Keratinocyte (primary cell): ENCODE measurements around the gene STEAP3. TPM values are rescaled to one million over a fixed set of nuclear protein-coding genes. Genes with fewer than 3 reads are reported as not detected.

ENCODE experiments used
- DNase-seq: peaks from one replicate; pipeline ENCODE4 v3.0.0-alpha.2; 2011; ENCODE audit warnings: low read depth, missing footprints, low spot score
- FAIRE-seq: peaks from 2 replicates; lab custom pipeline; 2011; peaks lifted over from hg19 to GRCh38; lab: Jason Lieb, UNC
- H2AFZ ChIP-seq: 2 replicates; pipeline ENCODE4 v1.6.0; 2012; ENCODE audit warnings: low read length, control low read depth, inconsistent platforms; ENCODE audit not compliant: control insufficient read depth
- H3K27ac ChIP-seq: 2 replicates; pipeline ENCODE4 v1.5.1; 2011; ENCODE audit warnings: low read length; ENCODE audit not compliant: control insufficient read depth, insufficient read depth
- H3K27me3 ChIP-seq: 3 replicates; pipeline ENCODE4 v1.6.0; 2011; ENCODE audit warnings: low read length; ENCODE audit not compliant: control insufficient read depth, insufficient read depth; ENCODE audit errors: extremely low read depth
- H3K36me3 ChIP-seq, 2 experiments: 2 replicates in 1 of 2; 3 replicates in 1 of 2; pipeline ENCODE4 v1.5.1; 2011; ENCODE audit warnings: low read length in 2 of 2, mild to moderate bottlenecking in 1 of 2; ENCODE audit not compliant: control insufficient read depth in 2 of 2, insufficient read depth in 2 of 2; ENCODE audit errors: extremely low read depth in 1 of 2
- H3K4me1 ChIP-seq: 3 replicates; pipeline ENCODE4 v1.5.1; 2011; ENCODE audit warnings: low read length; ENCODE audit not compliant: control insufficient read depth, insufficient read depth; ENCODE audit errors: extremely low read depth
- H3K4me2 ChIP-seq: 3 replicates; pipeline ENCODE4 v1.6.0; 2011; ENCODE audit warnings: low read depth, low read length; ENCODE audit not compliant: control insufficient read depth, insufficient read depth; ENCODE audit errors: extremely low read depth
- H3K4me3 ChIP-seq, 3 experiments: fragments of 200-600 bp in 1 of 3; sonication (generic) in 1 of 3; 2 replicates in 2 of 3; 3 replicates in 1 of 3; pipeline ENCODE4 v1.5.1; 2011 to 2016; ENCODE audit warnings: low read length in 3 of 3, mild to moderate bottlenecking in 3 of 3, control low read depth in 2 of 3, inconsistent platforms in 1 of 3, low read depth in 1 of 3, mixed read lengths in 1 of 3, mixed run types in 1 of 3, moderate library complexity in 1 of 3; ENCODE audit not compliant: control insufficient read depth in 2 of 3, insufficient read depth in 2 of 3; ENCODE audit errors: extremely low read depth in 1 of 3
- H3K79me2 ChIP-seq: 2 replicates; pipeline ENCODE4 v1.6.0; 2012; ENCODE audit warnings: low read length; ENCODE audit not compliant: control insufficient read depth, insufficient read depth
- H3K9ac ChIP-seq: 3 replicates; pipeline ENCODE4 v1.6.0; 2011; ENCODE audit warnings: low read length; ENCODE audit not compliant: control insufficient read depth, insufficient read depth; ENCODE audit errors: extremely low read depth
- H3K9me1 ChIP-seq: 3 replicates; pipeline ENCODE4 v1.6.0; 2011; ENCODE audit warnings: low read length; ENCODE audit not compliant: control insufficient read depth, insufficient read depth; ENCODE audit errors: extremely low read depth
- H3K9me3 ChIP-seq: 2 replicates; pipeline ENCODE4 v1.5.1; 2012; ENCODE audit warnings: low read depth, low read length; ENCODE audit not compliant: control insufficient read depth
- H4K20me1 ChIP-seq: 3 replicates; pipeline ENCODE4 v1.6.0; 2011; ENCODE audit warnings: low read length; ENCODE audit not compliant: control insufficient read depth, insufficient read depth; ENCODE audit errors: extremely low read depth
- EZH2 ChIP-seq: IDR thresholded peaks from one replicate; pipeline ENCODE4 v1.6.1; 2012; ENCODE audit warnings: inconsistent platforms, mild to moderate bottlenecking, low read length, moderate library complexity
- dilution Hi-C: fragments of 300-500 bp; cut with MboI; formaldehyde crosslinking; loops from one replicate; pipeline ENCODE4 v1.7.0; 2020; ENCODE audit warnings: low sequenced_read_pairs; ENCODE audit not compliant: extremely low pct_ligation_motif_present
- polyA plus RNA-seq, 5 experiments: library from polyadenylated mRNA; depleted of rRNA in 3 of 5; stranded (reverse) in 3 of 5; stranded (forward) in 1 of 5; unstranded in 1 of 5; fragments of >200 nt; gene quantifications; 1 replicate in 1 of 5; 2 replicates in 3 of 5; 3 replicates in 1 of 5; pipeline versions ENCODE4 v1.2.1 to v1.2.3, GENCODE V29; 2011 to 2012; ENCODE audit warnings: missing spikeins in 2 of 5, low read depth in 1 of 5, low replicate concordance in 1 of 5
- TF ChIP-seq, protein P1 (sequence below), 3 experiments: IDR thresholded peaks in 1 of 3; conservative IDR thresholded peaks in 1 of 3; optimal IDR thresholded peaks in 1 of 3; 2 replicates in 2 of 3; 3 replicates in 1 of 3; pipeline versions ENCODE3 to v1.5.1; 2011; ENCODE audit warnings: low read length in 3 of 3, mild to moderate bottlenecking in 3 of 3, moderate library complexity in 2 of 3, control low read depth in 1 of 3, inconsistent platforms in 1 of 3; ENCODE audit not compliant: insufficient read depth in 2 of 3; ENCODE audit errors: extremely low read depth in 1 of 3

The STEAP3 gene
- polyA plus RNA-seq, 1 donor (not counting 4 experiments of a cell fraction or from before 2014, with no cell fraction given) = 19.9 TPM

DNA sequence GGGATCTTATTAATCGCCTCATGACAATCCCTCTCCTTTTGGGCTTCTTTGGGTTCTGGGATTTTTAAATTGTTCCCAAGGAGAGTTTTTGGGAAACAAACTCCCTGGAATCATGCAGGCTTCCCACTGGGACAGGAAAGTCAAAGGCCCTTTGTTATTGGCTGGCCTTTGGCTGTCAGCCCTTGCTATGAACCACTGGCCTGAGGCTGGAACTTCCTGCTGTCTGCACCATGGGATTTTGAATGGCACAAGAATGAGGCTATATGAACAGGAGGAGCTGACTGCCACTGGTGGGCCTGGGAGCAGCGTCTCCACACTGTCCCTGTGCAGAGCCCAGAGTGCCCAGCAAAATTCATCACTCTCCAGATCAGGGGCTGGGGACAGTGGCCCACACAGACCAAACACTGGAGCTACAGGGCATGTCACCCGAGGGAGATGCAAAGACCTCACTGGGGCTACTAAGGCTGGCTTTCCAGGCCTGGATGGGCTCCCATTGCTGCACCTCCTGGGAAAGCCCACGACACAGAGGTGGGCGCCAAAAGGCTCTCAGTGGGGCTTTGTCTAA is 35.7 kb downstream of the STEAP3 start:
- Histone ChIP-seq H3K4me2 (no peak overlapping the region), H2AFZ (no peak overlapping the region), H3K79me2 (no peaks in the 10 kb centered on the region), H3K9me1 (peaks cover 4% of the 10 kb centered on the region), H3K9me3 (no peaks in the 10 kb centered on the region), H3K27me3 (no peaks in the 10 kb centered on the region), H3K27ac (no peak overlapping the region), H3K9ac (no peak overlapping the region), H3K36me3 (peaks cover 7 to 11% of the 10 kb centered on the region in 2 experiments), H3K4me3 (no peak overlapping the region), H4K20me1 (no peaks in the 10 kb centered on the region), H3K4me1 (peaks cover 16% of the 10 kb centered on the region)
- TF ChIP-seq, protein P1, sequence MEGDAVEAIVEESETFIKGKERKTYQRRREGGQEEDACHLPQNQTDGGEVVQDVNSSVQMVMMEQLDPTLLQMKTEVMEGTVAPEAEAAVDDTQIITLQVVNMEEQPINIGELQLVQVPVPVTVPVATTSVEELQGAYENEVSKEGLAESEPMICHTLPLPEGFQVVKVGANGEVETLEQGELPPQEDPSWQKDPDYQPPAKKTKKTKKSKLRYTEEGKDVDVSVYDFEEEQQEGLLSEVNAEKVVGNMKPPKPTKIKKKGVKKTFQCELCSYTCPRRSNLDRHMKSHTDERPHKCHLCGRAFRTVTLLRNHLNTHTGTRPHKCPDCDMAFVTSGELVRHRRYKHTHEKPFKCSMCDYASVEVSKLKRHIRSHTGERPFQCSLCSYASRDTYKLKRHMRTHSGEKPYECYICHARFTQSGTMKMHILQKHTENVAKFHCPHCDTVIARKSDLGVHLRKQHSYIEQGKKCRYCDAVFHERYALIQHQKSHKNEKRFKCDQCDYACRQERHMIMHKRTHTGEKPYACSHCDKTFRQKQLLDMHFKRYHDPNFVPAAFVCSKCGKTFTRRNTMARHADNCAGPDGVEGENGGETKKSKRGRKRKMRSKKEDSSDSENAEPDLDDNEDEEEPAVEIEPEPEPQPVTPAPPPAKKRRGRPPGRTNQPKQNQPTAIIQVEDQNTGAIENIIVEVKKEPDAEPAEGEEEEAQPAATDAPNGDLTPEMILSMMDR (optimal IDR thresholded peaks at IDR 0.05 in 1 of 3, IDR thresholded peaks at IDR 0.05 in 1 of 3, conservative IDR thresholded peaks at IDR 0.05 in 1 of 3; ENCODE audit: extremely low read depth in 1 of 3, insufficient read depth in 2 of 3, low read length in 3 of 3) = no peak
- TF ChIP-seq EZH2 = no peak
- DNase-seq (no peak), FAIRE-seq (no peak)
- dilution Hi-C loops = no loop called here

DNA sequence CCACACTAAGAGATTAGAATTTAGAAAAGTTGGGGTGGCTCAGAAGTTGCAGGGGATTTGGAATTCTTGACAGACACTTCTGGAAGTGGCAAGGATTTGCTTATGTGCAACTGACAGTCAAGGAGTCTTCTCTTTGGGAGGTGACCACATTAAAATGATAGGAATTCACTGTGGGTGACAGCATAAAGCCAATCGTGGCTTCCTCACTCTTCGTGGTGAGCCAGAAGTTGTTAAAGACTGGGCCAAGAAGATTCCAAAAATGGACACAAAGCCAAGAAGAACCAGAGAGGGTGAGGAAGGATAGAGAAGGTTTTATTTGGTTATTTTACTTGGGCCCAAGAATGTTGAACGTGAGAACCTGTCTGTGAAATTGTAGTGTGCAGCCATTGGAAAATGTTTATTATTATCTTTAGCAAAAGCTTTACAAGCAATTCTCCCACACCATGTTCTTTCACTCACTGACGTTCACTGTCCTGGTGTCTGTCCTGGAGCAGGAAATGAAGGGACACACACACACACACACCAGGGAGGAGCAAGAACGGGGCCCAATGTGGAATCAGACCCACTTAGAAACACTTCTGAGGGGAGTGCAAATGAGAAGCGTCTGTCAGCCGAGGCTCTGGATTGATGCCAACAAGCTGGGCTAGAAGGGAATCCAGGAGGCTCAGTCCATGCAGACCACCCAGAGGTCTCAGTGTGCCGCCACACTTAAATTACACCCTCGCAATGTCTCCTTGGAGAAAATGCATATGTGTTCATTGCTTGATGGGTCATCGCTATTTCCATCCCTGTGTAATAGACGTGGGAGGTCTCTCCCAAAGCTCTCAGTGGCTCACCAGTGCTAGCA is 37.2 kb downstream of the STEAP3 start:
- Histone ChIP-seq H3K9me3 (no peaks in the 10 kb centered on the region), H3K36me3 (peaks cover 5 to 10% of the 10 kb centered on the region in 2 experiments), H3K4me2 (no peak overlapping the region), H3K4me1 (peaks cover 8% of the 10 kb centered on the region), H2AFZ (no peak overlapping the region), H3K79me2 (no peaks in the 10 kb centered on the region), H4K20me1 (no peaks in the 10 kb centered on the region), H3K9me1 (peaks cover 4% of the 10 kb centered on the region), H3K9ac (no peak overlapping the region), H3K4me3 (no peak overlapping the region), H3K27ac (no peak overlapping the region), H3K27me3 (no peaks in the 10 kb centered on the region)
- DNase-seq (no peak), FAIRE-seq (no peak)
- TF ChIP-seq EZH2 = no peak
- TF ChIP-seq, protein P1 (optimal IDR thresholded peaks at IDR 0.05 in 1 of 3, IDR thresholded peaks at IDR 0.05 in 1 of 3, conservative IDR thresholded peaks at IDR 0.05 in 1 of 3; ENCODE audit: extremely low read depth in 1 of 3, insufficient read depth in 2 of 3, low read length in 3 of 3) = no peak
- dilution Hi-C loops = no loop called here
